GM23248 (cell line): ENCODE results near the gene POC5. TPM values are rescaled to one million over a fixed set of nuclear protein-coding genes. Genes with fewer than 3 reads are reported as not detected.
A peak's percentile ranks its signal among the peaks of the same experiment; 100 is the strongest.

Source experiments
- DNase-seq: peaks from one replicate; pipeline ENCODE4 v3.0.0-alpha.2; 2015
- H2AFZ ChIP-seq: fragments of 200-600 bp; sonication (generic); 2 replicates; pipeline ENCODE4 v1.6.1; 2016; ENCODE audit warnings: antibody characterized with exemption
- H3F3A ChIP-seq: fragments of 200-600 bp; sonication (generic); 2 replicates; pipeline ENCODE4 v1.6.1; 2016; ENCODE audit warnings: mild to moderate bottlenecking, antibody characterized with exemption, mixed run types; ENCODE audit not compliant: insufficient read depth
- H3K27ac ChIP-seq: fragments of 200-600 bp; sonication (generic); 2 replicates; pipeline ENCODE4 v1.5.1; 2016; ENCODE audit warnings: mild to moderate bottlenecking
- H3K27me3 ChIP-seq: fragments of 200-600 bp; sonication (generic); replicated peaks from 2 replicates; pipeline ENCODE4 v1.6.1; 2016; ENCODE audit warnings: mild to moderate bottlenecking; ENCODE audit not compliant: insufficient read depth
- H3K36me3 ChIP-seq: fragments of 200-600 bp; sonication (generic); 2 replicates; pipeline ENCODE4 v1.6.1; 2016; ENCODE audit warnings: low read depth, mild to moderate bottlenecking
- H3K4me1 ChIP-seq: fragments of 200-600 bp; sonication (generic); 2 replicates; pipeline ENCODE4 v1.6.1; 2016; ENCODE audit warnings: mild to moderate bottlenecking; ENCODE audit not compliant: insufficient read depth
- H3K4me2 ChIP-seq: fragments of 200-600 bp; sonication (generic); one replicate; pipeline ENCODE4 v1.6.1; 2016; ENCODE audit warnings: mild to moderate bottlenecking; ENCODE audit not compliant: unreplicated experiment
- H3K4me3 ChIP-seq: fragments of 200-600 bp; sonication (generic); 2 replicates; pipeline ENCODE4 v1.5.1; 2016; ENCODE audit warnings: mild to moderate bottlenecking
- H3K79me2 ChIP-seq: fragments of 200-600 bp; sonication (generic); 2 replicates; pipeline ENCODE4 v1.6.1; 2016; ENCODE audit warnings: mild to moderate bottlenecking; ENCODE audit not compliant: insufficient read depth
- H3K9ac ChIP-seq: fragments of 200-600 bp; sonication (generic); 2 replicates; pipeline ENCODE4 v1.6.1; 2016; ENCODE audit warnings: mild to moderate bottlenecking
- H3K9me2 ChIP-seq: fragments of 200-600 bp; sonication (generic); 2 replicates; pipeline ENCODE4 v1.6.1; 2016; ENCODE audit warnings: mixed run types, mild to moderate bottlenecking, moderate library complexity; ENCODE audit not compliant: insufficient read depth
- H3K9me3 ChIP-seq: fragments of 200-600 bp; sonication (generic); one replicate; pipeline ENCODE4 v1.6.1; 2017; ENCODE audit warnings: low read depth
- H4K20me1 ChIP-seq: fragments of 200-600 bp; sonication (generic); 2 replicates; pipeline ENCODE4 v1.6.0; 2016; ENCODE audit not compliant: insufficient read depth
- EZH2 ChIP-seq: fragments of 200-600 bp; sonication (generic); IDR thresholded peaks from 2 replicates; pipeline ENCODE4 v1.6.1; 2018; ENCODE audit warnings: antibody characterized with exemption, mild to moderate bottlenecking; ENCODE audit not compliant: insufficient read depth, poor library complexity, severe bottlenecking
- EZH2phosphoT487 ChIP-seq: fragments of 200-600 bp; sonication (generic); IDR thresholded peaks from 2 replicates; pipeline ENCODE4 v1.6.1; 2018; ENCODE audit warnings: antibody characterized with exemption, moderate library complexity, mild to moderate bottlenecking, low read depth; ENCODE audit not compliant: insufficient read depth
- WGBS, 2 experiments: methylation state at CpG; one replicate each; pipeline ENCODE4 v1.1.6; 2015 to 2017; ENCODE audit warnings: low lambda C conversion rate in 2 of 2, low coverage in 1 of 2; ENCODE audit errors: missing lambda C conversion rate in 2 of 2; 5-methylcytosine and 5-hydroxymethylcytosine counted together
- in situ Hi-C: fragments of 300-500 bp; cut with MboI; formaldehyde crosslinking; loops from 2 replicates; pipeline ENCODE4 v1.15.0; 2020
- polyA plus RNA-seq: library from polyadenylated mRNA; unstranded; fragments of >200 nt; fragmentation: Nextera tagmentation; extraction: Ambion mirVana; gene quantifications from 2 replicates; pipeline ENCODE4 v1.2.1, GENCODE V29; 2016
- total RNA-seq: library from RNA; depleted of rRNA; stranded (reverse); fragments of >200 nt; shearing (Covaris generic); gene quantifications from 2 replicates; pipeline ENCODE4 v1.2.3, GENCODE V29; 2014

POC5 gene
- total and polyA plus RNA-seq, 2 experiments from 2014 or later: 7.9 to 17.4 TPM

DNA sequence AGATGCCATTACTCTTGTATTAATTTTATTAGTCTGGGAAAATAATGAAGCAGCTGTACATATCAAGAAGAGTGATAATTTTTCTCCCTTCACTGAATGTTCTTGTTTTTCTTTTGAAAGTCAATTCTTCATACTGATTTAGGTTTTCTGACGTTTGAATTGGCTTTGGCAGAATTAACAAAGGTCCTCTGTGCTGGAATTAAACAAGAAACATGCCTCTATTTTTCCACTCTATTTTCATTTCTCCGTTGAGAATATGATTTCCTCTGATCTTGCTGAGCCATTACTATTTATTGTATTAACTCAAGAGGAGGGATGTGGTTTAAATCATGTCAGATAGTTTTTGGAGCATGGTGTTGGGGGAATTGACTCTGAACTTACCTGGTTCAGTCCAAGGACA lies 63.7 kb downstream of the POC5 start:
- H3F3A ChIP-seq: no peaks in the 10 kb centered on the region
- H3K9me3 ChIP-seq: no peaks in the 10 kb centered on the region
- DNase-seq: no peak
- TF ChIP-seq EZH2phosphoT487 (no peak), EZH2 (no peak)
- H3K27me3 ChIP-seq: peaks cover 9% of the 10 kb centered on the region; the same call in 1 of the 2 replicates
- H3K9ac ChIP-seq: no peak overlapping the region
- no peaks in the 10 kb centered on the region for H4K20me1 ChIP-seq
- 13 to 20% methylated on average over 2 of the region's 2 CpGs for WGBS, 2 experiments
- in situ Hi-C loops: no loop called here
- no peaks in the 10 kb centered on the region for H3K9me2 ChIP-seq
- no peak overlapping the region for H2AFZ ChIP-seq
- H3K79me2 ChIP-seq: no peaks in the 10 kb centered on the region
- H3K4me1 ChIP-seq: no peaks in the 10 kb centered on the region
- H3K27ac ChIP-seq: no peak overlapping the region
- no peak overlapping the region for H3K4me3 ChIP-seq
- H3K4me2 ChIP-seq: no peak overlapping the region
- no peaks in the 10 kb centered on the region for H3K36me3 ChIP-seq

GRCh38 chr5:75651575-75652238 lies 65.5 kb downstream of the POC5 start:
- 39 to 40% methylated on average over 4 of the region's 4 CpGs for WGBS, 2 experiments
- H2AFZ ChIP-seq: no peak overlapping the region
- H3K9ac ChIP-seq: no peak overlapping the region
- H3K79me2 ChIP-seq: no peaks in the 10 kb centered on the region
- DNase-seq: peak; percentile 6
- H3K9me2 ChIP-seq: no peaks in the 10 kb centered on the region
- H3K9me3 ChIP-seq: no peaks in the 10 kb centered on the region
- in situ Hi-C loops: no loop called here
- H3K36me3 ChIP-seq: no peaks in the 10 kb centered on the region
- H4K20me1 ChIP-seq: no peaks in the 10 kb centered on the region
- H3K27me3 ChIP-seq: peaks cover 9% of the 10 kb centered on the region; the same call in 1 of the 2 replicates
- no peak overlapping the region for H3K27ac ChIP-seq
- no peak overlapping the region for H3K4me3 ChIP-seq
- no peaks in the 10 kb centered on the region for H3K4me1 ChIP-seq
- no peak overlapping the region for H3K4me2 ChIP-seq
- H3F3A ChIP-seq: no peaks in the 10 kb centered on the region
- no peak for TF ChIP-seq EZH2
- no peak for TF ChIP-seq EZH2phosphoT487

DNA sequence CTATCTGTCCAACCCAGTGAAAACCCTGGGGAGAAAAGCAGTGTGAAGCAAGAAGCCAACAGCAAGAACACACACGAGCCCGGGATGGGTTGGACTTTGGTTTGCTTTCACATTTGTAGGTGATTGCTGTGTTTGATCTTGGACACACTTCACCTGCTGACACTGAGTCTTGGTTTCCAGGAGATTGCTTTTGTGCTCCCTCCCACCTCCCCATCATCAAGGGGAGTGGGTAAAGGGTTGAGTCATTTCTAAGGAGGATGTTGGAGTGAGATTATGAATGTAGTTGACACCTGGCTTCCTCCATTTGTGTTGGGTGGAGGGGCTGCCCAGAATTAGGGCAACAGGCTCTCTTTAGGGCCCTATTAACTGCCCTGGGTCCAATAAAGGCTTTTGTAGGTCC lies 68.5 kb downstream of the POC5 start:
- H2AFZ ChIP-seq: no peak overlapping the region
- no peak overlapping the region for H3K27ac ChIP-seq
- 92 to 93% methylated on average over 2 of the region's 2 CpGs for WGBS, 2 experiments
- TF ChIP-seq EZH2phosphoT487 (no peak), EZH2 (no peak)
- H3K36me3 ChIP-seq: no peaks in the 10 kb centered on the region
- no peak overlapping the region for H3K4me3 ChIP-seq
- no peaks in the 10 kb centered on the region for H4K20me1 ChIP-seq
- no peak for DNase-seq
- H3K4me2 ChIP-seq: no peak overlapping the region
- H3K27me3 ChIP-seq: peaks cover 9% of the 10 kb centered on the region; the same call in 1 of the 2 replicates
- H3K4me1 ChIP-seq: no peaks in the 10 kb centered on the region
- no peaks in the 10 kb centered on the region for H3K79me2 ChIP-seq
- H3K9me3 ChIP-seq: no peaks in the 10 kb centered on the region
- no peaks in the 10 kb centered on the region for H3F3A ChIP-seq
- no peaks in the 10 kb centered on the region for H3K9me2 ChIP-seq
- H3K9ac ChIP-seq: no peak overlapping the region
- in situ Hi-C loops: no loop called here

DNA sequence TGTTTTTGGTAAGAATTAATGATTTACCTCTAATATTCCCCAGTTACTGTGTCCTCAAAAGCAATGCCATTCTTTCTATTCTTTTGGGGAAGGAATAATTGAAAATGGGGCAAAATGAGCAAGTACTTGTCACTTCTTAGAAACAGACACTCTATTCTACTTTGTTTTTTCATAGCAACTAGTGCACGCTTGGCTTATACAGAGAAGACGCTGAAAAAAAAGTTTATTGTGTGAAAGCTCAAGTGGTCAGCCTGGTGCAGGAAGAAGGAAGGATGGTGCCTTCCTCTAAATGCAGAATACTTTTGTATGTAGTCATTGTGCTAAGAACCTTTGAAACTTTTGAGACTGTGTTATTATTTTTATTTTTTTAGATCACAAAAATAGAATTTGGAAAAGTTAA lies 76.4 kb downstream of the POC5 start:
- Histone ChIP-seq H3K36me3 (no peaks in the 10 kb centered on the region), H3K9me3 (no peaks in the 10 kb centered on the region), H3K4me2 (peak overlapping the region; percentile 70), H3K4me1 (peaks cover 16% of the 10 kb centered on the region), H3K27ac (peak overlapping the region; percentile 69), H3F3A (peaks cover 18% of the 10 kb centered on the region), H3K9me2 (no peaks in the 10 kb centered on the region), H3K4me3 (peak overlapping the region; percentile 34; the same call in 1 of the 2 replicates), H3K79me2 (no peaks in the 10 kb centered on the region), H2AFZ (no peak overlapping the region), H3K27me3 (0 out of 2 replicates have a peak, but pooled peaks cover 5% of the 10 kb centered on the region), H4K20me1 (no peaks in the 10 kb centered on the region), H3K9ac (peak overlapping the region; percentile 26; the same call in 1 of the 2 replicates)
- WGBS, 2 experiments: 53 to 54% methylated on average over 2 of the region's 2 CpGs
- TF ChIP-seq EZH2 (no peak), EZH2phosphoT487 (no peak)
- in situ Hi-C loops: no loop called here
- peak; percentile 32 for DNase-seq

DNA sequence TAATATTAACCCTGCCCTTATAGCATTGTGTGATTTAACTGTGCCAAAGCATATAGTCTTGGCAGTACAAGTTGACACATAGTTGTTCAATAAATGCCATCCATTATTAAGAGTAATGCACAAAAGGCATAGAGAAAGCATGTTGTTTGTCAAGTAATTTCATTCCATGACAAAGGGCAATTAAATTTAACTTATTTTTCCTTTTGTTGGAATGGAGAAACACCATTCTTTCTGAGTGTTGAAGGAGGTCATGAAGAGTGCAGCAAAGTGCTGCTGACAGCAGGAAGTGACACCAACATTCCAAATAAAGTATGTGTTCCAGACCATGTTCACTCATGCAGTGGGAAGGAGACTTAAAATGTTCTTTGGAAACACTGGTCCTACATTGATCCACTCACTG lies 76.8 kb downstream of the POC5 start:
- in situ Hi-C loops: no loop called here
- H3K27ac ChIP-seq: peak overlapping the region; percentile 69
- H3K9me3 ChIP-seq: no peaks in the 10 kb centered on the region
- peaks cover 18% of the 10 kb centered on the region for H3F3A ChIP-seq
- peak overlapping the region; percentile 70 for H3K4me2 ChIP-seq
- H2AFZ ChIP-seq: no peak overlapping the region
- H3K4me1 ChIP-seq: peaks cover 16% of the 10 kb centered on the region
- DNase-seq: peak; percentile 88
- H3K79me2 ChIP-seq: no peaks in the 10 kb centered on the region
- 0 out of 2 replicates have a peak, but pooled peaks cover 5% of the 10 kb centered on the region for H3K27me3 ChIP-seq
- TF ChIP-seq EZH2phosphoT487 (peak; percentile 99), EZH2 (no peak)
- no peaks in the 10 kb centered on the region for H4K20me1 ChIP-seq
- no peaks in the 10 kb centered on the region for H3K36me3 ChIP-seq
- H3K9me2 ChIP-seq: no peaks in the 10 kb centered on the region
- peak overlapping the region; percentile 34; the same call in 1 of the 2 replicates for H3K4me3 ChIP-seq
- 0 out of 2 replicates have a peak overlapping the region, but pooled peaks have one; percentile 3 for H3K9ac ChIP-seq
